Lower leg skin (tissue), 3 donors: ENCODE results near the gene PICALM.

Experiments
- CTCF ChIP-seq, 3 donors: fragments of 450-650 bp; IDR thresholded peaks; one replicate each; pipeline ENCODE4 v1.5.1; 2016; ENCODE audit warnings: antibody characterized with exemption in 3 of 3, mild to moderate bottlenecking in 3 of 3, moderate library complexity in 2 of 3
- POLR2A ChIP-seq, 2 donors: fragments of 450-650 bp; IDR thresholded peaks; one replicate each; pipeline ENCODE4 v1.6.1; 2016 to 2017; ENCODE audit warnings: antibody characterized with exemption in 2 of 2, mild to moderate bottlenecking in 1 of 2, moderate library complexity in 1 of 2

- TF ChIP-seq CTCF (IDR thresholded peaks at IDR 0.05): no peak
- no peak for TF ChIP-seq POLR2A (IDR thresholded peaks at IDR 0.05)
These were observed 118.4 kb downstream of the PICALM start for GRCh38 chr11:85950317-85951048.
